ENCODE results near the gene ATG13.
"Not testable (repeated sequence)": the region's sequence is repeated elsewhere in the genome, so short reads cannot be mapped to it uniquely, and the experiment has no call there.

The ATG13 gene

GRCh38 chr11:46617134-46617971 lies at the start of gene ATG13, which contains the start of gene HARBI1:
TSS of gene ATG13 (plus strand) at chr11:46617553. CDS start at chr11:46644292, 26,739 bp downstream.
TSS of gene HARBI1 (minus strand) at chr11:46617227. CDS start at chr11:46616237, 990 bp downstream.
- FAIRE-seq: no peak

- no peak for FAIRE-seq
Observed at GRCh38 chr11:46570790-46571398, 46.5 kb upstream of the ATG13 start.

DNA sequence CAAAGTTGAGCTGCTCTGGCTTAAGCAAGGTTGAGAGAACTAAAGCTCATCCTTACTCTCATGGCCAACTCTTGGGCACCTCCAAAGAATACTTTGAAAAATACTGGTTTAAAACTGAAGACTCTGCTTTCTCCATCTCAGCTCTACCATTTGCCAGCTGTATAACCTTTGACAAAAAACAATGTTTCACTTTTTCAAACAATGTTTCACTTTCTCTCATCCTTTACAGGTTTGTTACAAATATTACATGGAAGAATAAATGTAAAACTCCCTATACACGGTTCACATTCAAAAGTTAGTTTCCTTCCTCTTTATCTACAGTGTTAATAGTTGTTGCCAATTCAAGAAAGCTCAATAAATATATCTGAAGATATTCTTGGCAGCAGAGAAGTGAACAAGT lies 42.7 kb upstream of the ATG13 start:
- FAIRE-seq: no peak

GRCh38 chr11:46577058-46577457 lies 40.3 kb upstream of the ATG13 start:
- no peak for FAIRE-seq

DNA sequence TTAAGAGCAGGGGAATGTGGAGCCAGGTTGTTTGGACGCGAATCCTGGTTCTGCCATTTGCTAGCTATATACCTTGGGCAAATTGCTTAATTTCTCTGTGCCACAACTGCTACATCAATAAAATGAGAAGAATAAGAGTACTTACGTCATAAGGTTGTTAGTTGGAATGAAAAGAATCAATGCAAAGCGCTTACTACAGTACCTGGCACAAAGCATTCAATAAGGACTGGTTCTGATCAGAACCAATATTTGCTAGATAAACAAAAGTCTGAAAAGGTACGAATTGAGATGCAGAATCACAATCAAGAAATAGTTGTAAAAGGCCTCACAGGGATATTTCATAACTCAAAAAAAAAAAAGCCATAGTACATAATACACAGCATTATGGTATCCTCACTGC lies 34.8 kb upstream of the ATG13 start:
- no peak for FAIRE-seq

DNA sequence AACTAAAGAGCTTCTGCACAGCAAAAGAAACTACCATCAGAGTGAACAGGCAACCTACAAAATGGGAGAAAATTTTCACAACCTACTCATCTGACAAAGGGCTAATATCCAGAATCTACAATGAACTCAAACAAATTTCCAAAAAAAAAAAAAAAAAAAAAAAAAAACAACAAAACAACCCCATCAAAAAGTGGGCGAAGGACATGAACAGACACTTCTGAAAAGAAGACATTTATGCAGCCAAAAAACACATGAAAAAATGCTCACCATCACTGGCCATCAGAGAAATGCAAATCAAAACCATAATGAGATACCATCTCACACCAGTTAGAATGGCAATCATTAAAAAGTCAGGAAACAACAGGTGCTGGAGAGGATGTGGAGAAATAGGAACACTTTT lies 33.8 kb upstream of the ATG13 start:
- FAIRE-seq: not testable (repeated sequence)

DNA sequence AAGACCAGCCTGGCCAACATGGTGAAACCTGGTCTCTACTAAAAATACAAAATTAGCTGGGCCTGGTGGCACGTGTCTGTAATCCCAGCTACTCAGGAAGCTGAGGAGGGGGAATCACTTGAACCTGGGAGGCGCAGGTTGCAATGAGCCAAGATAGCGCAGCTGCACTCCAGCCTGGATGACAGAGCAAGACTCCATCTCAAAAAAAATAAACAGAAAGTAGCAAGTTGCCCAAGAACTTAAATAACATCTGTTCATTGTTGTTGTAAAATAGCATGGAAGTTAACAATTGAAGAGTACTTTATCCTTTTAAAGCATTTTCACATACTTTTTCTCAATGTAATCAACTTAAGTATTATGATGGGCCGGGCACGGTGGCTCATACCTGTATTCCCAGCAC lies 29.2 kb upstream of the ATG13 start:
- FAIRE-seq: no peak

DNA sequence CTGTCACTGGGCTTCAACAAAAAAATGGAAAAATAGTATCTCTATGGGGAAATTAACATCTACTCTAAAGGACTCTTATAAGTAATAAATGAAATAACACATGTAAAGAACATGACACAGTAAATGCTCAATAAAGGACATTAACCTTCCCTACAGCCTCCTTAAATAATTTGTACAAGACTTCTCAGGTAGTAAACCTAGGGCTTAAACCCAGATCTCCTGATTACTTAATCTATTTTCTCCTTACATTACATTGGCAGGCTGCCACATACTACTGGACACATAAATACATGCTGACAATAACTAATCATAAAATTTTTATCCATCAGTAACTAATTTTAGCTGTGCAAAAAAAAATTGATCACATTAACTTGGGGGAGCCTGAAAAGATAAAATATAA lies 28.4 kb upstream of the ATG13 start:
- FAIRE-seq: no peak

DNA sequence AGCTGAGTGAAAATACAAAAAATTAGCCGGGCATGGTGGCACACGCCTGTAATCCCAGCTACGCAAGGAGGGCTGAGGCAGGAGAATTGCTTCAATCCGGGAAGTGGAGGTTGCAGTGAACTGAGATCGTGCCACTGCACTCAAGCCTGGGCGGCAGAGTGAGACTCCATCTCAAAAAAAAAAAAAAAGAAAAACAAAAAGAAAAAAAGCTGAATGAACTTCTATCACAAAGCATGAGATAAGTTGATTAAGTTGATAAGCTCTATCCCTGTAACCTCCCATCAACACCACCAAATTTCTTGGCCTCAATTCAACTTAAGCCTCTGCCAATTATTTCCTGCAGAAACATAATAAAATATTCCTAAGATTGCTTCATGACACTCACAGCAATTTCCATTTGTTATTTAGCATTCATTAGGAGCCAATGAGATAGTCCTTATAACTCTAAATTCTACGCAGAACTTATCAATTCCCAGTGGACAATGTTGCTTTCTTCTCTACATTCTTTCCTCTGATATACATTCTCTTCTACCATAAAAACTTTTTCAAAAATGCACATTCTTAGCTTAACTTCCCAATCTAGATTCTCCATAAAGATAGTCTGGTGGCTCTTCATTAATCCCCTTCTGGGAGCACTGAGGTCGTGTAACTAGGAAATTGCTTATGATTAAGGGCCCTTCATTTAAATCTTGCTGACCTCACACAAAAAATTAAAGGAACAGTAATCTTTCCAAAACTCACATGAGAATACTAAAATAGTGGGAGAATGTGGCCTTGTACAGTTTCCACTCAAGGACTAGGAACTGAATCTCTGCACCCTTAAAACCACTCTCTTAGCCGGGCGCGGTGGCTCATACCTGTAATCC lies 26.4 kb upstream of the ATG13 start:
- FAIRE-seq: no peak

DNA sequence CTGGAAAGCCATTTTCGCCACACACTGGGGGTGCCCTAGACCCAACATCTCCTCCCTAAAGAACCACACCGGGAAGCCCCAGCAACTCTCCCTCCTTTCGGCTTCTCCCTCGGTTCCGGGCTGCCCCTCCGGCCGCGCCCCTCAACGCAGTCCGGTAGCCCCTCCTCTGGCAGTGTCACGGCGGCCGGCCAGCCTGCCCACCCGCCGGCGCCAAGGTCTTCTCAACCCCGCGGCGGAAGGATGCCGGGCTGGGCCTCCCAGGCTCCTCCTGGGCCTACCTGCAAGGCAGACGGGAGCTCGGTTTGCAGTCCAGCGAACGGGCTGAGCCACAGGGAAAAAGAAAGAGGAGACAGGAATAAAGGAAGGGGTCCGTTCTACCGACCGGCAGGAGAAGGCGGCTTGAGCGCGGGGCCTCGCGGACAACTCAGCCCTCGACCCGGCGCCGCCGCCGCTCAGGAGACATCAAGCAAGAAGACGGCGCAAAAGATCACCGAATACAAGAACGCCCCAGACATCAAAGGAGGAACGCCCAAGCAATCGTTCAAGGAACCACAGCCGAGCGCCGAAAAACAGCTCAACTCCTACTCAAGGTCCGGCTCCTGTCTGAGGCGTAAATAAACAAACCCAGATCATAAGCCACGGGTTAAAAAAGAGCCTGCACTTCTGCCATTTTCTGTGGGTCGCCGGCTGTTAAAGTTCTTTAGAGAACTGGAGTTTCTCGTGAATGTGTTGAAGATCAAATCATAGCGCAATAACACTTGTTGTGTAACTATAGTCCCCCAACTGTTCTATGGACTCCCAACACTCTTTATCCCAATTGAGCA lies 23.6 kb upstream of the ATG13 start, which contains the start of gene AMBRA1:
TSS of gene AMBRA1 (minus strand) at position 474 of the 824 bp plus-strand sequence. CDS start 45,643 bp downstream, outside the sequence.
- peak; percentile 67 for FAIRE-seq

- FAIRE-seq: no peak
Observed at GRCh38 chr11:46594374-46594700, 23.0 kb upstream of the ATG13 start.

GRCh38 chr11:46594785-46595184 lies 22.6 kb upstream of the ATG13 start:
- no peak for FAIRE-seq

DNA sequence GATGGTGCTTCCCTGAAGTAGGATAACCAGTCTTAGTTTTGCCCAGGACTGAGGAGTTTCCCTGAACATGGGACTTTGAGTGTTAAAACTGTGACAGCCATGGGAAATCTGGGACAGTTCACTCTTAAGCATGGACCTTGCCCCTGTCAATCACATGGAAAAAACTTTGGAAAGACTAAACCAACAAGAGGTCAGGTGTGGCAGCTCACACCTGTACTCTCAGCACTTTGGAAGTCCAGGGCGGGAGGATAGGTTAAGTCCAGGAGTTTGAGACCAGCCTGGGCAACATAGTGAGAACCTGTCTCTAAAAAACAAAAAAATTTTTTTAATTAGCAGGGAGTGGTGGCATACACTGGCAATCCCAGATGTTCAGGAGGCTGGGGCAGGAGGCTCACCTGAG lies 20.2 kb upstream of the ATG13 start:
- no peak for FAIRE-seq

DNA sequence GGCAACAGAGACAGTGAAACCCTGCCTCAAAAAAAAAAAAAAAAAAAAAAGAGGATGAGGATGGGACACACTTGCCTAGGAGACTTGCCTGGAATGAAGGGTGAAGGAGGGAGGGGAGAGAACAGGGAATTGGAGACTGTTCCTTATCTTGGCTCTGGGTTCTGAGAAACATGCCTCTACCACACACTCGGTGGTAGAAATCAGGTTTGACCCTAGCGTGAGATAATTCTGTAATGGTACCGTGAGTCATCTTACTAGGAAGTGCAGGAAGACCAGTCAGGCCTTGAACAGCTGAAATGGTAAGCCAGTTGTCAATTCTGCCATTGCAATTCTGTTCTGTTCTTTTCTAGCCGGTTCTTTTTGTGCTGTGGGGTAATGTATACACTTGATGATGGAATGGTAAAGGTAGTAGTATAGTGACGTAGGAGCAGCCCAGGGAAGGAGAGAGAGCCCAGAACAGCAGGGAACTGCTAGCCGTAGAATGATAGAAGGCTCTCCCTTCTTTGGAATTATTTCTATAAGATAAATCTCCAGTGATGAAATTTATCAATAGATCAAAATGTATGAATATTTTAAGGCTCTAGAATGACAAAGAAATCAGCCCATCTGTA lies 19.6 kb upstream of the ATG13 start:
- FAIRE-seq: no peak

GRCh38 chr11:46599340-46600193 lies 17.8 kb upstream of the ATG13 start:
- FAIRE-seq: no peak

DNA sequence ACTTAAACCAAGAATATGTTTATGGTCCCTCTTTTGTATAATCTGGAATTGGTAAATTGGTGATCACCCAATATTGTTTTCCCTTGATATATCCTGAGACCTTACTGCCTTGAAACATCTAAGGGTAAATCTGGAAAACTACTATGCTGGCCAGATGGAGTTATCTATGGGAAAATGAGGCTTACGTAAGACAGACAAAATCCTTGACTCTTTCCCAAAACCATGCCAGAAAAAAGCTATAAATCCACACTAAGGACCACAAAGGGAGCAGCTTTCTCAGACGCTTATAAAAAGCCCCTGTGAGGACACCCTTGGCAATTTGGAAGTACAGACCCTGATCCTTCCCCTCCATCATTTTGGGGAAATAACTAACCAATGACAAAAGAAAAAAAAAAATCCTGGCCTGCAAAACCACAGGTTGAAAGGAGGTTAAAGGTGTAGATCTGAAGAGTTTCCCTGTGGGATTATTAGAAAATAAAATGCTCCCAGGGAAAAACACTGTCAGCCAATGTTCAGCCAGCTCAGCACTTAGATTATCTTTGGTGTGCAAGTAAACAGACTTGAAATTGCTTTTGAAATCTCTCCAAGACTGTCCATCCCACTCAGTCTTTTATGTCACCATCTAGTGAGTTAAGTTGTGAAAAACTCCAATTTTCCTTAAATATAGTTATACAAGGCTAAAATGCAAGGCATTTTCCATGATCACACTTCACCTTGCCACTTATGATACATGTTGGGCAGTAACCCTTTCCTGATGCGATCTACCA lies 17.0 kb upstream of the ATG13 start:
- no peak for FAIRE-seq

DNA sequence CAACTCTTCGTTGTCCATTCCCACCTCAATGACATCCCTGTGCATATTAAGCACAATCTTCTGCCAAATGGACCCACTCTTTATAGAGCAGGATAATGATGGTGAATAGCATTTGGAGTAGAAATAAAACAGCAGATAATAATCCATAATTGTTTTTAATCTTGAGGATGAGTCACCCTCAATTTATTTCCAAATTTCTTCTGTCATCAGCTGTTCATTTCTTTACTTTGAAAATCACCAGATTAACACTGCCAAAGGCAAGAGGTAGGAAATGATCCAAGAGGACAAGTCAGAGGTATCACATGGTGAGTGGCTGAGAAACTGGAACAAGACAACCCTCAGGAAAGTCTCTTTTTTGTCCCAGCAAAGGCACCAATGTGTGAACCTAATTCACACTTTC lies 16.2 kb upstream of the ATG13 start:
- no peak for FAIRE-seq

GRCh38 chr11:46603704-46604308 lies 13.5 kb upstream of the ATG13 start:
- FAIRE-seq: no peak

- FAIRE-seq: no peak
Observed at GRCh38 chr11:46604796-46605195, 12.6 kb upstream of the ATG13 start.

DNA sequence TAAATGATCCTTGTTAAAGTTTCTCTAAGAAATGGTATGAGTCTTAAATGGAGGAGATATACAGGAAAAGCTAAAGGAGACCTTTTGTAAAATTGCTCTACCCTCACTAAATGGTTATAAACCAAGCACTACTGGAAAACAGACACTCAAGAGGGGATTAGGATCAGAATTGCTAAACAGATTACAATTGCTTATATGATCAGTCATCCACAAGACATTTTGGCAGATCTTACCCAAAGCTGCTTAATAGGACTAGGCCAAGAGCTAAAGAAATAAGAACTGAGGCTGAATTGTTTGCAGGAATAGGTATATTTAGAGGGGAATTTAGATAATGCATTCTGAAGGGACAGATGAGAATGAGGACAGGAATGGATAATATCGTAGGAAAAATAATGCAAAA lies 9.8 kb upstream of the ATG13 start:
- no peak for FAIRE-seq

Measured in G401.6 (cell line).